Measurements from ENCODE around the gene DCLRE1B.

DCLRE1B gene

DNA sequence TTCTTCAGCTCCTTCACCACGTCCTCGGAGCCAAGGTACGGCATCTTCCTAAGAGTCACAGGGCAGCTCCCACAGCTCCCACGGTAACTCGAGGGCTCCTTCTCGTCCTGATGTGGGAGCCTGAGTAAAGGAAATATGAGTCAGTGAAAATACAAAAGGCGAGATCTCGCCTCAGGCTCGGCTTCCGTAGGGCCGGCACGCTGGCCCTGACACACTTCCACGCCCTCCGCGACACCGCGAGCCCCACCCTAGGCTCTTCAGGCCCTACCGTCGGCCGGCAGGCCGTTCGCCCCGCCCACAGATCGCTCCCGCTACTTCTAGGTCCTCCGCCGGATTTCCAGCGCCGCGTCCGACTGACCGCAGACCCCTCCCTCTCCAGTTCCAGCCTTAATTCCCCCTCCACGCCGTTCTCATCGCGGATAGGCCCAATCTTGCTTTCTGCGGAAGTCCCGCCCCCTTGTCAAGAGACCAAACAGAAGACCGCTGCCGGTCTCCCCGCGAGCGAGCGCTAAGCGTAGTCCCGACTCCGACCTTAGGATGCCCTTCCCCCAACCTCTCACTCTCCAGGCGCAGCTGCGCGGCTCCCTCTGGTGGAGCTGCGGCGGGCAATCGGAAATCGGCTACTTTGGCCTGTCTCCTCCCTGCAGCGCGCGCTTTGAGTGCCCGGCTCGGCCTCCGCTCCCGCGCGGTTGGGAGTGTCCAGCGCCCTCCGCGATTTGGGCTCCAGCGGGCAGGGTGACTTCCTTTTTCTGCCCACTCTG is at the start of gene DCLRE1B, which contains the start of gene AP4B1:
Gene DCLRE1B, plus strand, starts transcription at position 653 of the 761 bp plus-strand sequence. CDS start 261 bp downstream, outside the sequence.
Gene AP4B1, minus strand, starts transcription at position 126 of the 761 bp plus-strand sequence. Its CDS starts 82 bp downstream, at position 44.
- peak; percentile 77 to 99 (median 98) for DNase-seq

DNA sequence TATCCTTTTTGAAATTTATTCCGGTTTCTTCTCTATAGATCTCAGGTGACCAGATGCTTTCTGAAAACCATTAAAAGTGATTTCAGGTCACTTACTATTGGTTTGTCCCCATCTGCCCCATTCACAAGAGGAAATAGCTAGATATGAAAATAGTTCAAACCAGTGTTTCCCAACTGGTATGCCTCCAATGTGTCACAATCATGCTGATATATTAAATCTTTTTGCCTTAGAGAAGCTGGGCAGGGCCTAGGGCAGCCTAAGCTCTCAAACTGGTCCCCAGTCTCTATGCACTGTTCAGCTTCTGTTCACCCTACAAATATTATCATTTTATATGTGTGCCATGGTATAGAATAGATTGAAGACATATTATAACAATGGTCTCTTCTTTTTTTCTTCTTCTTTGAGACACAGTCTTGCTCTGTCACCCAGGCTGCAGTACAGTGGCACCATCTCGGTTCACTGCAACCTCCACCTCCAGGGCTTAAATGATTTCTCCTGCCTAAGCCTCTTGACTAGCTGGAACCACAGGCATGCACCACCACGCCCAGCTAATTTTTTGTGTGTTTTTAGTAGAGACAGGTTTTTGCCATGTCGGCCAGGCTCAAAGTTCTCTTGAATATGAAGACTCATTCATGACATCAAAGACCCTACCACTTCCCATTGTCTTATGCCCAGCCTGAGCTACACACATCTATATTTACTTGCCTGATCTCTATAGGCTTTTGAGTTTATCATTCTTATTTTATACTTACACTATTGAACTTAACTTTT is 49.3 kb upstream of the DCLRE1B start:
- no peak for DNase-seq

DNA sequence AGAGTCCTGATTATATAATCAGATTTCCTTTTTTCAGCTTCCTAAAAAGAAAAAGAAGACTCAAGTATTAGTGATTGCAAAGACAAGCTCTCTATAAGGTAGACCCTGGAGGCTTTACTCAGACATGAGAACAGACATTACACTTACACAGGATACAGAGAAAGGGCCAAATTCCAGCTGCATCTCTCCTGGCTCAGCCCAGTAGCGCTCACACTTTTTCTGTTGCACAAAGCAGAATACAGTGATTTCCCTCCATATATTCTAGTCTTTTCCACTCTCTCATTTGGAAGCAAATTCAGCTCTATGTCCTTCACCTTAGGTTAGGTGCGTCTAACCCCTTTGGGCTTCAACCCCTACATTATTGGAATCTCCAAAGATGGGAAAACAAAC is 48.7 kb upstream of the DCLRE1B start:
- no peak for DNase-seq

DNA sequence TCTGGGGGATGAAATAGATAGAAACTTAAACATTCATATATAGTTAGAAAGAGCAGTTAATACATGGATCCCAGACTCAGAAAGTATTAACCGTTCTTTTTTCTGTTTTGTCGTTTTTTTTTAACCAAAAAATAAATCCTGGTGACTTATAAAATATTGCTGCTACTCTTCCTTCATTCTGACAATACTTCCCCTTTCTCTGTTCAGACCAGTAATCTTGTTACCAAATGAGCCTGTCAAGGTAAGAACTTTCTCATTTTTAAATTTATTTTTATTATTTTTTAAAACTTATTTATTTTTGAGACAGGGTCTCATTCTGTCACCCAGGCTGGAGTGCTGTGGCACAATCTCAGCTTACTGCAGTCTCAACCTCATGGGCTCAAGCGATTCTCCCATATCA is 47.4 kb upstream of the DCLRE1B start:
- DNase-seq: no peak

DNA sequence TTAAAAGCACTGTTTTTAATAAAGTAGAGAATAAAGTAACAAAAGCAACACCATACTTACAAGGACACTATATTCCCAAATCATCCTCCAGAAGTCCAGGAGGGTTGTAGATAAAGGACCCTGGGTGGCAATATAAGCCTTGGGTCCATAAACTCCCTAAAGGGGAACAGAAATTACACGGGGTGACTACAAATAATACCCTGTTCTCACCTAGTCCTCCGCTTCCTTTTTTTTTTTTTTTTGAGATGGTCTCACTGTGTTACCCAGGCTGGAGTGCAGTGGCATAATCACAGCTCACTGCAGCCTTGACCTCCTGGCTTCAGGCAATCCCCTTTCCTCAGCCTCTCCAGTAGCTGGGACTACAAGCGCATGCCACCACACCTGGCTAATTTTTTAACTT is 46.7 kb upstream of the DCLRE1B start:
- DNase-seq: no peak

DNA sequence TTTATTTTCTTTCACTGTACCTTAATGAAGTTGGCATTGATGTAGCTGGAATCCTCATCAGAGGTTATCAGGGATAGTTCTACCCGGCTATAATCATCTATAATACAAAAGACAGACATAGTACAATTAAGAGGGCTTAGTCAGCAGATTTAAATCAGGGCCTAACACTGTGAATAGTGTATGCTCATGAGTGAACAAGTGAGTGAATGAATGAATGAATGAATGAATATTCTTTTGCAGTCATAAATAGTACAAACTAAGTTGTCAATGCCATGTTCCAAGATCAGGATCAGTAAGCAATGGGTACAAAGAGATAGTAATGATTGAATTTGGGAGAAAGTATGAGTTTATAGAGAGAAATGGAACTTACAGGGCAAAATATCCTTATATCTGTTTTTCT is 46.1 kb upstream of the DCLRE1B start:
- DNase-seq: no peak

DNA sequence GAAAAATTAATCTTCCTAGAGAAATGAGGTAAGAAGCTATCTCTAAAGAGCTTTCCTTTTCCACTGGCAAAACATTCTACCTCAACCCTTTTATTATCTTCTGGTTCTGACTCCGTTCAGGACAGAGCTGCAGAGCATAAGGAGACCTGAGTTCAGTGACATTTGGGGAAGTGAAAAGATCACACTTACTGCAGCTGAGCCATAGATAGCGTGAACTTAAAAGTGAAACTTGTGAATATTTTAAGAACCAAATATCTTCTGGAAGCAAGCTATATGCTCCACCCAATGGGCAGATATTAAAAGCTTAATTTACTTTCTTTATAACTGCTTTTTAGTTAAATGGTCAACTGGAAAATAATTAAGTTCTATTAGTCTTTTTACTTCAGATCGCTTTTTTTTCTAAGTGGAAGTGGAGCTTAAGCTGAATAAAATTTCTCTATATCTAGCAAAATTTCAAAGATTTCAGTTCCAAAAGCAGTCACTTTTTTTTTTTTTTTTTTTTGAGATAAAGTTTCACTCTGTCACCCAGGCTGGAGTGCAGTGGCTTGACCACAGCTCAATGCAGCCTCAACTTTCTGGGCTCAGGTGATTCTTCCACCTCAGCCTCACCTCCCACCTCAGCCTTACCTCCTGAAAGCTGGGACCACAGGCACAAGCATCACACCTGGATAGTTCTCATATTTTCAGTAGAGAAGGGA is 45.5 kb upstream of the DCLRE1B start:
- no peak for DNase-seq

DNA sequence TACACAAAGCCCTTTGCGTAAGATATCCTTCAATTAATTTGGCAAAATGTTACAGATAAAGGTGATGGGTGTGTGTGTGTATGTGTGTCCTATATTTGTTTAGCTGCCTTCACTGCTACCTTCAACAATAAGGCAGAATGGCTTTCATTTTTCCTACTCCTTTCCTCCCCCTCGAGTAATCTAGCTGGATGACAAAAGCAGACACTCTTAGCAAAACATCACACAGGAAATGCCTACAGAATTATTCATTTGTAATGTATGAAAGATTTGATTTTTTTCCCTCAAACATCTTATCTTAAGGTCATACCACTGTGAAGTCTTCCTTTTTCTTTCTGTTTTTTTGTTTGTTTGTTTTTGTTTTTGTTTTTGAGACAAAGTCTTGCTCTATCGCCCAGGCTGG is 44.2 kb upstream of the DCLRE1B start:
- no peak for DNase-seq

DNA sequence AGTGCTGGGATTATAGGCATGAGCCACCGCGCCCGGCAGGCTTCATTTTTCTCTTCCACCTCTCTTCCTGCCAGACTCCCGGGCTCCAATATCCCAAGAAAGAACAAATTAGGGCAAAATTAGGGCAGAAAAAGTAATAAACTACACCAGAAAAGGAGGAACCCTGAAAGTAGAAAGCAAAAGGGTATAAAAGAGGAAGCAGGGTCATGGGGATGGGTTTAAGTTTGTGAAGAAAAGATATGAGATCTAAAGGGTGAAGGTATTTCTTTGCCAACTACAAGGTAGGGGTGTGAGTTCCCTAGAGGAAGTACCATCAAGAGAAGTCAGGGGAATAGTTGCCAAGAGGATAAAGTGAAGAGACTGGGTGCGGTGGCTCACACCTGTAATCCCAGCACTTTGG is 43.5 kb upstream of the DCLRE1B start:
- no peak for DNase-seq

DNA sequence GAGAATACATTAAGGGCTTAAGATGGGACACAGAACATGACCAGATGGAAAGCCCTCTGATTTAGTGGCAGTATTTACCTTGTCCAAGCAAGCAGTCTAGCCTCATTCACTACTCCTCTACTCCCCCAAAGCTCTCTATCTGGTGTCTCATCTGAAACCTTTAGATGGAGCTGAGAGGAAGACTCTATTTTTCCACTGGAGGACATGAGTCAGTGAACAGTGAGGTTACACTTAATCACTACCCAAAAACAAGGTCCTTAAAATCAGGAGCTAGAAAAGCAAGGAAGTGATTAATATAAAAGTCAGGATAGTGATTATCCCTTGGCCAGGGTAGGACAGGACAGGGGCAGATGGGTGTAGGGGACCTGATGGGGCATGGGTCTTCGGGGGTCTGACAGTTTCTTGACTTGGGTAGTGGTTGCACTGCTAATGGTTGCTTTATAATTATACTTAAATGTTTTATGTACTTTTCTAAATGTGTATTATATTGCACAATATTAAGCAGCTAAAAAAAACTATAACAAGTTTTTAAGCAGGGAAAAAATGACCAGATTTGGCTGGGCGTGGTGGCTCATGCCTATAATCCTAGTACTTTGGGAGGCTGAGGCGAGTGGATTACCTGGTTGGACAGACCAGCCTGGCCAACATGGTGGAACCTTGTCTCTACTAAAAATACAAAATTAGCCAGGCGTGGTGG is 36.6 kb upstream of the DCLRE1B start:
- no peak for DNase-seq

DNA sequence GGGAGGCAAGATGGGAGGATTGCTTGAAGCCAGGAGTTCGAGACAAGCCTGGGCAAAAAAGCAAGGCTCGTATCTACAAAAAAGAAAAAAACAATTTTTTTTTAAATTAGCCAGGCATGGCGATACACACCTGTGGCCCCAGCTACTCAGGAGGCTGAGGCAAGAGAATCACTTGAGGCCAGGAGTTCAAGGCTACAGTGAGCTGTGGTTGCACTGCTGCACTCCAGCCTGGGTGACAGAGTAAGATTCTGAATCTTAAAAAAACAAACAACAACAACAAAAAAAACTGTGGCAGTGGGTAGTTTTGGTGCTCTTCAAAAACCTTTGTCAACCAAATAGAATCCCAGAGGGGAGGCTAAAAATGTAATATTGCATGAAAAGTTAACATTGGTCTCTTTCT is 34.3 kb upstream of the DCLRE1B start:
- no peak for DNase-seq

DNA sequence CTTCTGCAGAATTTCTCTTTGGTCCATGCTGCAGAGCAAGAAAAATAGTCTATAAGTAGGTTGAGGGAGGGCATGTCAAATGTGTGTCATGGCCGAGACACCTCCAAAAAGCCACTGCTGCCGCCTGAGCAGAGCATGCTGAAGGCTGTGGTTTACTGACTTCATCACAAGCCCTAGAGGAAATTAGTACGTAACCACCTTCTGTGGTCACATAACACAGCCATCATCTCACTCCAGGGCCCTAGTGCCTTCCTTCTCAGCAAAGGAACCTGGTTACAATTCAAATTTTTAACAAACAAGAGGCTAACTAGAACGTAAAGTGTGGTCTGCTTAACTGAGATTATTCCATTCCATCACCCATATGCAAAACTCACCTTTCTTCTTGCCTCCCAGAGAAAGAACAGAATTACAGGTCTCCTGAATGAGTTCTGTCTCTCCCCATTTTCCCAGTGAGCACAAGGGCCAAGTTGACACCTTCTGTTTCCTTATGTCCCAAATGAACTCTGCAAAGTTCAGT is 33.5 kb upstream of the DCLRE1B start, which contains the start of gene PTPN22:
Gene PTPN22, minus strand, starts transcription at position 116 of the 517 bp plus-strand sequence.
- peak in 5 of 58 donors; percentile 1 to 28 (median 6) for DNase-seq

DNA sequence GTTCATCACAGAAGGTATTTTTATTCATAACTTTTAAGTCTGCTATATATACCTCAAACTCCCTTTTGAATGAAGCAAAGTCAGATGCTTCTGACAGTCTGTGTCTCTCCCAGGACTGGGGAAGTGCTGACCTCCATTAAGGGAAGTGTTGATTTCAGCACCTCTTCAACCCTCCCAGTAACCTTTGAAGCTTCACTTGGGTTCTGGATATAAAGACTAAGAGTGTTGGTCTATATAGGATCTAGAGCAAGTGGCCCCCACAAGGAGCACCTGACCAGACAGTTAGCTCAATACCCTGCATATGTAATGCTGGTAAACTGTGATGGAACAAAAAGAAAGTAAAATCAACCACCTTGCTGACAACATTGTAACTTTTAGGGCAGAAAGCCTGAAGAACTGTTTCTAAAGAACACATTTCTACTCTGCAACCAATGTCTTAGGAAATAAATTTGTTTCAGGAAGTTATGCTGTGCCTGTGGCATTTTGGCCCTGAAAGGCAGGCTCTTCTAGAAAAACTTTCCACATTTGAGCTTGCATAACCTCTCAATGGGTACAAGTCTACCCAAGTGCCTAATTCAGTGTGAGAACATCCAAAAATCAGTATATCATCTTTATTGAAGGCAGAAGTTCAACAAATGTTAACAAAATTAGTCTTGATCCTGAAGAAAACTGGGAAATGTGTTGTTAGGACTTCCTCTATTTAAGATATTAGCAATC is 32.7 kb upstream of the DCLRE1B start:
- no peak for DNase-seq

DNA sequence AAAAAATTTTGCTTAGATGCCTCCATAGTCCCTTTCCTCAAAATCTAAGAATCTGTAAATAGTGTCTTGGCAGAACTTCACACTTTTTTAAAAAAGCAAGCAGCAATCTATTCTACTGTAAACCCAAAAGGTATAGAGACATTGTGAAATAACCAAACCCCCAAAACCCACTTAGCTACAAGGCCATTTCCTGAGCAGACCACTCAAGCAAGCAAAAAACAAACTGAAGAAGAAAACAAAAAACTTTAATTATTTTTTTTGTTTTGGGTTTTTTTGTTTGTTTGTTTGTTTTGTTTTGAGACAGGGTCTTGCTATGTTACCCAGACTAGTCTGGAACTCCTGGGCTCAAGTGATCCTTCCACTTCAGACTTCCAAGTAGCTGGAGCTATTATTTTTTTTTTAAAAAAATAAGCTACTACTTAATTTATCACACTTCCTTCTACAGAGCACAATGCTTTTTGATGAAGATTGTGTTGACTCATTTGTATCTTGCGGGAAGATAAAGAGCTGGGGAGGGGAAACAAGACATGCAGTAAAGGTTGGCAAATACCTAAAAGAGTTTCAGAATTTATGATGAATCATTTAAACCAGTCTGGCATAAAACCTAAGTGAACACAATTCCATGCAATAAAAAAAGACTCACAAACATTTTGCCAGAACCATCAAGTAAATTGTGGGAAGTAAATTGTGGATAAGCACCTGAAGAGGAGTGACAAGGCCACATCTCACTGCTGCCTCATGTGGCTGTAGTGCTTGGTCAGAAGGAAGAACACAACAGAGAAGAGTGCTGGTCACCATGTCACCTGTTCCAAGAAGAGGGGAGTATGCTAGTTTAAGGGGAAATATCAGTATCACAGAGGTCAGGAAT is 30.9 kb upstream of the DCLRE1B start:
- no peak for DNase-seq

DNA sequence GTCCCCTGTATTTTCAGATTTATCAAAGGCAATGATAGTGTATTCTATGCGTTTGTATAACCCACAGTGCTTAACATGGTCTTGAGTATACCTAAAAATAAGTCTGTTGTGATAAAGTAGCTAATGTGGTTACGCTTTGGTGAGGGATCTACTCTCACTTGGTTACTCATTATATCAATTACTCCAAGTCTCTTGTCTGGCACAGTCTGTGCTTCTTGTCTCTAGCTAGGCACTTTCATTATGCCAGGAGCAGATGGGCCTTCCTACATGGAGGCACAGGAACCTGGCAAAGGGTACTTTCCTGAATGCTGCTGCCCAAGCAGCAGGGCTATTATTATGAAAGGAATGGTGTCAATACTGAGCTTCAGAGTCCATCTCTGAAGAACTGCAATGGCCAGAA is 29.4 kb upstream of the DCLRE1B start:
- peak in 12 of 58 donors; percentile 1 to 45 (median 7) for DNase-seq

DNA sequence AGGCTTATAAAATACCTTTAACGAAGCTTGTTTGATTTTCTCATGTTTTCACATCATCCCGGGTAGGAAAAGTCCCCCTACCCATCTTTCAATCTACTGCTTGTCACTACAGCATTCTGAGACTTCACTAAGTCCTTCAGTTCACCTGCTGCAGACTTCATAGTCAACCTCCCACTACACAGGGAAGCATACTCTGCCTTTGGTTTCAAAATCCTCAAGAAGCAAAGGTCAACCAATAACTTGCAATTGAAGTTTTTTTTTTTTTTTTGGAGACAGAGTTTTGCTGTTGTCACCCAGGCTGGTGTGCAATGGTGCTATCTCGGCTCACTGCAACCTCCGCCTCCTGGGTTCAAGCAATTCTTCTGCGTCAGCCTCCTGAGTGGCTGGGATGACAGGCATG is 28.9 kb upstream of the DCLRE1B start:
- DNase-seq: no peak

DNA sequence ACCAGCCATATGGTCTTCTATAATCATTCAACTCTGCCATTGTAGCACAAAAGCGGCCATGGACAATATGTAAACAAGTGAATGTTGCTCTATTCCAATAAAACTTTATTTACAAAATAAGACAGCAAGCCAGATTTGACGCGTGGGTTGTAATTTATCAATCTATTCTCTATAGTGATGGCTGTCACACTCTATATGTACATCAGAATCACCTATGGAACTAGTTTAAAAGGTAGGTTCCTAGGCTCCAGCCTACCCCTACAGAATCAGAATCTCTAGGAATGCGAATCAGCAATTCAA is 25.4 kb upstream of the DCLRE1B start:
- no peak for DNase-seq

DNA sequence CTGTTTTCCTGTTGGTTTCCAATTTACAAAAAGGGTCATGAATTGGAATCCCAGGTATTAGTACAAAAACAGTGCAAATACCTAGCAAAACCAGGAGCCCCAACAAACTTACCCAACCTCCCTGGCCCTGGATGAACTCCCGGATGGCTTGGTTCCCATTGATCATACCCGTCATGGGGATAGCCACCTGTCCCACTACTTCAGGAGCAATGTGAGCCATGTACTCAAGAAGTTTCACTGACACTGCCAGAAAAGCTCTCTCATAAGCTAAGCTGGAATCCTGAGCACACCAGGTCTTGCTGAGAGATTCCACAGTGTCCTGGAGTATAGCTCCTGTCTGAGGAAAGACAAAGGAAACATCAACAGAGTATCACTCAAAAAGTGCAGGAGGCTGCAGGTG is 23.5 kb upstream of the DCLRE1B start:
- DNase-seq: no peak

Data from anterior cingulate cortex (tissue), 58 donors.